ENCODE data around the gene TLL2.
"Not testable (repeated sequence)": the region's sequence is repeated elsewhere in the genome, so short reads cannot be mapped to it uniquely, and the experiment has no call there.

Gene TLL2

GRCh38 chr10:96513698-96514561 is at the start of gene TLL2:
Gene TLL2 (minus strand): TSS chr10:96513926. CDS start chr10:96513685, 241 bp downstream.
- peak; percentile 52 to 69 for DNase-seq

- no peak for DNase-seq
These were observed 47.5 kb upstream of the TLL2 start for GRCh38 chr10:96560966-96561887.

- no peak for DNase-seq
These were observed 46.8 kb upstream of the TLL2 start for GRCh38 chr10:96560489-96560888.

GRCh38 chr10:96556003-96556402 is 42.3 kb upstream of the TLL2 start:
- no peak for DNase-seq

GRCh38 chr10:96555330-96555729 is 41.6 kb upstream of the TLL2 start:
- no peak for DNase-seq

- no peak for DNase-seq
These were observed 34.9 kb upstream of the TLL2 start for GRCh38 chr10:96548589-96548988.

- not testable (repeated sequence) for DNase-seq
These were observed 31.8 kb upstream of the TLL2 start for GRCh38 chr10:96545558-96545957.

GRCh38 chr10:96541921-96542320 is 28.2 kb upstream of the TLL2 start:
- DNase-seq = no peak

GRCh38 chr10:96540240-96540639 is 26.5 kb upstream of the TLL2 start:
- DNase-seq = no peak

- no peak for DNase-seq
These were observed 25.0 kb upstream of the TLL2 start for GRCh38 chr10:96538683-96539082.

GRCh38 chr10:96536129-96536528 is 22.4 kb upstream of the TLL2 start:
- no peak for DNase-seq

- no peak for DNase-seq
These were observed 18.8 kb upstream of the TLL2 start for GRCh38 chr10:96532523-96532922.

GRCh38 chr10:96529634-96530279 is 16.0 kb upstream of the TLL2 start:
- no peak for DNase-seq

GRCh38 chr10:96524741-96525140 is 11.0 kb upstream of the TLL2 start:
- DNase-seq = no peak

GRCh38 chr10:96517284-96517683 is 3.6 kb upstream of the TLL2 start:
- no peak for DNase-seq

GRCh38 chr10:96516337-96516736 is 2.6 kb upstream of the TLL2 start:
- DNase-seq = no peak

GRCh38 chr10:96513305-96513697 is 425 bp downstream of the TLL2 start:
- DNase-seq = peak; percentile 20 to 26

- DNase-seq = no peak
These were observed 1.0 kb downstream of the TLL2 start for GRCh38 chr10:96512524-96513304.

- DNase-seq = no peak
These were observed 2.4 kb downstream of the TLL2 start for GRCh38 chr10:96511044-96511945.

- no peak for DNase-seq
These were observed 4.6 kb downstream of the TLL2 start for GRCh38 chr10:96509017-96509641.

GRCh38 chr10:96507044-96507443 is 6.7 kb downstream of the TLL2 start:
- DNase-seq = no peak
